ENCODE measurements around the gene ELFN1.

Gene ELFN1

GRCh38 chr7:1745576-1746490, 75.8 kb downstream of the ELFN1 start:
- DNase-seq = no peak

GRCh38 chr7:1746491-1746975, 76.5 kb downstream of the ELFN1 start:
- DNase-seq = no peak

- no peak for DNase-seq
These were observed 77.1 kb downstream of the ELFN1 start for GRCh38 chr7:1747004-1747801.

GRCh38 chr7:1748076-1748838, 78.2 kb downstream of the ELFN1 start:
- DNase-seq = no peak

- no peak for DNase-seq
These were observed 78.7 kb downstream of the ELFN1 start for GRCh38 chr7:1748839-1749173.

GRCh38 chr7:1749351-1749863, 79.3 kb downstream of the ELFN1 start:
- no peak for DNase-seq

GRCh38 chr7:1749864-1750466, 79.9 kb downstream of the ELFN1 start:
- DNase-seq = no peak

- DNase-seq = no peak
These were observed 80.5 kb downstream of the ELFN1 start for GRCh38 chr7:1750541-1751021.

- no peak for DNase-seq
These were observed 82.0 kb downstream of the ELFN1 start for GRCh38 chr7:1752111-1752510.

GRCh38 chr7:1752771-1753563, 82.9 kb downstream of the ELFN1 start:
- no peak for DNase-seq

- no peak for DNase-seq
These were observed 83.4 kb downstream of the ELFN1 start for GRCh38 chr7:1753564-1753867.

- no peak for DNase-seq
These were observed 84.3 kb downstream of the ELFN1 start for GRCh38 chr7:1754345-1754908.

GRCh38 chr7:1755783-1756625, 85.9 kb downstream of the ELFN1 start:
- DNase-seq = no peak

GRCh38 chr7:1757601-1758000, 87.5 kb downstream of the ELFN1 start:
- no peak for DNase-seq

- no peak for DNase-seq
These were observed 88.2 kb downstream of the ELFN1 start for GRCh38 chr7:1758028-1758858.

- DNase-seq = no peak
These were observed 88.9 kb downstream of the ELFN1 start for GRCh38 chr7:1758859-1759521.

GRCh38 chr7:1761097-1761496, 91.0 kb downstream of the ELFN1 start:
- no peak for DNase-seq

- no peak for DNase-seq
These were observed 91.7 kb downstream of the ELFN1 start for GRCh38 chr7:1761774-1762173.
